ENCODE measurements around the gene NPW.

NPW gene

GRCh38 chr16:1974157-1975070, 45.2 kb upstream of the NPW start:
- H3K9ac ChIP-seq: no peak overlapping the region
- H2AFZ ChIP-seq: no peak overlapping the region
- H3K36me3 ChIP-seq (ENCODE audit: control insufficient read depth, insufficient read depth, low read length): no peaks in the 10 kb centered on the region
- H3K79me2 ChIP-seq: peaks cover 9% of the 10 kb centered on the region
- H3K27ac ChIP-seq: no peak overlapping the region
- H3K4me1 ChIP-seq: peaks cover 2% of the 10 kb centered on the region
- H3K4me2 ChIP-seq (ENCODE audit: low read length): no peak overlapping the region
- TF ChIP-seq, protein P1, sequence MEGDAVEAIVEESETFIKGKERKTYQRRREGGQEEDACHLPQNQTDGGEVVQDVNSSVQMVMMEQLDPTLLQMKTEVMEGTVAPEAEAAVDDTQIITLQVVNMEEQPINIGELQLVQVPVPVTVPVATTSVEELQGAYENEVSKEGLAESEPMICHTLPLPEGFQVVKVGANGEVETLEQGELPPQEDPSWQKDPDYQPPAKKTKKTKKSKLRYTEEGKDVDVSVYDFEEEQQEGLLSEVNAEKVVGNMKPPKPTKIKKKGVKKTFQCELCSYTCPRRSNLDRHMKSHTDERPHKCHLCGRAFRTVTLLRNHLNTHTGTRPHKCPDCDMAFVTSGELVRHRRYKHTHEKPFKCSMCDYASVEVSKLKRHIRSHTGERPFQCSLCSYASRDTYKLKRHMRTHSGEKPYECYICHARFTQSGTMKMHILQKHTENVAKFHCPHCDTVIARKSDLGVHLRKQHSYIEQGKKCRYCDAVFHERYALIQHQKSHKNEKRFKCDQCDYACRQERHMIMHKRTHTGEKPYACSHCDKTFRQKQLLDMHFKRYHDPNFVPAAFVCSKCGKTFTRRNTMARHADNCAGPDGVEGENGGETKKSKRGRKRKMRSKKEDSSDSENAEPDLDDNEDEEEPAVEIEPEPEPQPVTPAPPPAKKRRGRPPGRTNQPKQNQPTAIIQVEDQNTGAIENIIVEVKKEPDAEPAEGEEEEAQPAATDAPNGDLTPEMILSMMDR (IDR thresholded peaks at IDR 0.05): no peak
- no peak overlapping the region for H3K4me3 ChIP-seq (ENCODE audit: low read depth, low read length)
- no peaks in the 10 kb centered on the region for H3K27me3 ChIP-seq (ENCODE audit: control insufficient read depth, insufficient read depth, low read length)
- no peaks in the 10 kb centered on the region for H3K9me3 ChIP-seq (ENCODE audit: control insufficient read depth, low read length)

DNA sequence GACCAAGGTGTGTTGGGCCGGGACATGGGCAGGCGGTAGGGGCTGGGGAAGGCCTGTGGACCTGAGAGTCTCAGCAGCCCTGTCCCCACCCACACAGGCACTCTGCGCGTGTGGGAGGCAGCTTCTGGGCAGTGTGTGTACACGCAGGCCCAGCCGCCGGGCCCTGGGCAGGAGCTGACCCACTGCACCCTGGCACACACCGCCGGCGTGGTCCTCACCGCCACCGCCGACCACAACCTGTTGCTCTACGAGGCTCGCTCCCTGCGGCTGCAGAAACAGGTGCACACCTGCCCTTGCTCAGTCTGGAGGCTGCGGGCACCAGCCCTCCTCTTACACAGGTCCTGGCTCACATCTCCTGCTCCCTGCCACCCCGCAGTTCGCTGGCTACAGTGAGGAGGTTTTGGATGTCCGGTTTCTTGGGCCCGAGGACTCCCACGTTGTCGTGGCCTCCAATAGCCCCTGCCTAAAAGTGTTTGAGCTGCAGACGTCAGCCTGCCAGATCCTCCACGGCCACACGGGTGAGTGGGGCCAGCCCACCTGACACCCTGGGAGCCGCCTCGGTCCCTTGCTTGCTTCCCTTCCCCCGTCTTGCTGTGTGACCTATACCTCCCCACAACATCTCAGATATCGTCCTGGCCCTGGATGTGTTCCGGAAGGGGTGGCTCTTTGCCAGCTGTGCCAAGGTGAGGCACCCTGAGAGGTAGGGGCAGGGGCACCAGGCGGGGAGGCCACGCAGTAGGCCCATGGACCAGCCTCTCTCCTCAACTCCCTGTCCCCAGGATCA, 44.0 kb upstream of the NPW start:
- no peak overlapping the region for H2AFZ ChIP-seq
- H3K4me2 ChIP-seq (ENCODE audit: low read length): no peak overlapping the region
- peaks cover 9% of the 10 kb centered on the region for H3K79me2 ChIP-seq
- H3K9ac ChIP-seq: no peak overlapping the region
- no peaks in the 10 kb centered on the region for H3K36me3 ChIP-seq (ENCODE audit: control insufficient read depth, insufficient read depth, low read length)
- no peaks in the 10 kb centered on the region for H3K9me3 ChIP-seq (ENCODE audit: control insufficient read depth, low read length)
- H3K4me1 ChIP-seq: peaks cover 2% of the 10 kb centered on the region
- H3K27ac ChIP-seq: no peak overlapping the region
- H3K27me3 ChIP-seq (ENCODE audit: control insufficient read depth, insufficient read depth, low read length): no peaks in the 10 kb centered on the region
- H3K4me3 ChIP-seq (ENCODE audit: low read depth, low read length): no peak overlapping the region
- TF ChIP-seq, protein P1 (IDR thresholded peaks at IDR 0.05): no peak

GRCh38 chr16:1976216-1976520, 43.4 kb upstream of the NPW start:
- Histone ChIP-seq H3K27ac (no peak overlapping the region), H3K4me2 (ENCODE audit: low read length) (no peak overlapping the region), H3K79me2 (peaks cover 9% of the 10 kb centered on the region), H2AFZ (no peak overlapping the region), H3K4me3 (ENCODE audit: low read depth, low read length) (no peak overlapping the region), H3K36me3 (ENCODE audit: control insufficient read depth, insufficient read depth, low read length) (no peaks in the 10 kb centered on the region), H3K27me3 (ENCODE audit: control insufficient read depth, insufficient read depth, low read length) (no peaks in the 10 kb centered on the region), H3K9me3 (ENCODE audit: control insufficient read depth, low read length) (no peaks in the 10 kb centered on the region), H3K9ac (no peak overlapping the region), H3K4me1 (peaks cover 2% of the 10 kb centered on the region)
- TF ChIP-seq, protein P1 (IDR thresholded peaks at IDR 0.05): no peak

GRCh38 chr16:1976951-1977874, 42.4 kb upstream of the NPW start:
- peaks cover 6% of the 10 kb centered on the region for H3K79me2 ChIP-seq
- H3K36me3 ChIP-seq (ENCODE audit: control insufficient read depth, insufficient read depth, low read length): no peaks in the 10 kb centered on the region
- no peak overlapping the region for H3K27ac ChIP-seq
- peaks cover 2% of the 10 kb centered on the region for H3K4me1 ChIP-seq
- no peak overlapping the region for H3K4me2 ChIP-seq (ENCODE audit: low read length)
- H3K27me3 ChIP-seq (ENCODE audit: control insufficient read depth, insufficient read depth, low read length): no peaks in the 10 kb centered on the region
- H3K4me3 ChIP-seq (ENCODE audit: low read depth, low read length): no peak overlapping the region
- H3K9ac ChIP-seq: no peak overlapping the region
- H3K9me3 ChIP-seq (ENCODE audit: control insufficient read depth, low read length): no peaks in the 10 kb centered on the region
- TF ChIP-seq, protein P1 (IDR thresholded peaks at IDR 0.05): no peak
- no peak overlapping the region for H2AFZ ChIP-seq
